ENCODE data around the gene KMO. TPM values are rescaled to one million over a fixed set of nuclear protein-coding genes. Genes with fewer than 3 reads are reported as not detected.

KMO gene
- total and polyA plus RNA-seq, 2 of the 13 experiments (the other 11 are each of a cell fraction or from before 2014, with no cell fraction given), result 0.01 TPM; not detected in 1

GRCh38 chr1:241631674-241632073 lies 99.5 kb downstream of the KMO start (continued):
- TF ChIP-seq ZBTB40 (IDR thresholded peaks at IDR 0.05), result no peak
- no peak for TF ChIP-seq ZBTB40 (CRISPR knock-in tag; IDR thresholded peaks at IDR 0.05)

DNA sequence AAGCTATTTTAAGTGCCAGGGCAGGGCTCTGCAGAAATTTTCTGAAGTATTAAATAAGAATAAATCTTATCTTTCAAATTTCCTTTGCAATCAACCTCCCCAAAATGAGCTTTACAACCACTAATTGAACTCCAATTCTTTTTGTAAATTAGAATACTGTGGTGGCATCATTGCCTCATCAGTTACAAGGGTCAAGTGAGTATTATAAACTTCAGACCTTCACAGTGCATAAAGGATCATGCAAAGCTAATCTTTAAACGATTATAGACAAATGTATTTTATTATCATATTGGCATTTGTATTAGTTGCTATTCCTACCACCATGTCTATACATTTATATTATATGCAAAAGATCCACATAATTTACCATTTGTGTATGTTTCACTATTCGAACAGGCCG lies 100.8 kb downstream of the KMO start:
- H3K79me2 ChIP-seq (ENCODE audit: insufficient read depth, low read length), result peaks cover 10% of the 10 kb centered on the region
- no TSS peak for BruUV-seq (replicated peaks)
- TF ChIP-seq NR1H2 (CRISPR knock-in tag; IDR thresholded peaks at IDR 0.05; ENCODE audit: borderline replicate concordance, low read depth) (no peak), BORCS8-MEF2B (CRISPR knock-in tag; IDR thresholded peaks at IDR 0.05) (no peak), SPEN (CRISPR knock-in tag; IDR thresholded peaks at IDR 0.05; ENCODE audit: low read depth) (no peak), ZMYM2 (CRISPR knock-in tag; IDR thresholded peaks at IDR 0.05) (no peak), ZNF292 (CRISPR knock-in tag; IDR thresholded peaks at IDR 0.05; ENCODE audit: borderline replicate concordance, low read depth) (no peak), NFATC3 (CRISPR knock-in tag; IDR thresholded peaks at IDR 0.05) (no peak)
- TF ChIP-seq, protein P1, sequence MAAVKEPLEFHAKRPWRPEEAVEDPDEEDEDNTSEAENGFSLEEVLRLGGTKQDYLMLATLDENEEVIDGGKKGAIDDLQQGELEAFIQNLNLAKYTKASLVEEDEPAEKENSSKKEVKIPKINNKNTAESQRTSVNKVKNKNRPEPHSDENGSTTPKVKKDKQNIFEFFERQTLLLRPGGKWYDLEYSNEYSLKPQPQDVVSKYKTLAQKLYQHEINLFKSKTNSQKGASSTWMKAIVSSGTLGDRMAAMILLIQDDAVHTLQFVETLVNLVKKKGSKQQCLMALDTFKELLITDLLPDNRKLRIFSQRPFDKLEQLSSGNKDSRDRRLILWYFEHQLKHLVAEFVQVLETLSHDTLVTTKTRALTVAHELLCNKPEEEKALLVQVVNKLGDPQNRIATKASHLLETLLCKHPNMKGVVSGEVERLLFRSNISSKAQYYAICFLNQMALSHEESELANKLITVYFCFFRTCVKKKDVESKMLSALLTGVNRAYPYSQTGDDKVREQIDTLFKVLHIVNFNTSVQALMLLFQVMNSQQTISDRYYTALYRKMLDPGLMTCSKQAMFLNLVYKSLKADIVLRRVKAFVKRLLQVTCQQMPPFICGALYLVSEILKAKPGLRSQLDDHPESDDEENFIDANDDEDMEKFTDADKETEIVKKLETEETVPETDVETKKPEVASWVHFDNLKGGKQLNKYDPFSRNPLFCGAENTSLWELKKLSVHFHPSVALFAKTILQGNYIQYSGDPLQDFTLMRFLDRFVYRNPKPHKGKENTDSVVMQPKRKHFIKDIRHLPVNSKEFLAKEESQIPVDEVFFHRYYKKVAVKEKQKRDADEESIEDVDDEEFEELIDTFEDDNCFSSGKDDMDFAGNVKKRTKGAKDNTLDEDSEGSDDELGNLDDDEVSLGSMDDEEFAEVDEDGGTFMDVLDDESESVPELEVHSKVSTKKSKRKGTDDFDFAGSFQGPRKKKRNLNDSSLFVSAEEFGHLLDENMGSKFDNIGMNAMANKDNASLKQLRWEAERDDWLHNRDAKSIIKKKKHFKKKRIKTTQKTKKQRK (IDR thresholded peaks at IDR 0.05; ENCODE audit: low read length), result no peak

More for the DNA sequence above, 100.8 kb downstream of the KMO start:
- Histone ChIP-seq H3K4me2 (ENCODE audit: low read depth, low read length) (no peak overlapping the region), H3K9ac (ENCODE audit: insufficient read depth, low read depth, low read length) (no peak overlapping the region), H4K20me1 (ENCODE audit: insufficient read depth, low read length) (peaks cover 6% of the 10 kb centered on the region; the same call in 1 of the 2 replicates), H3K36me3 (replicated peaks in 1 of 2; ENCODE audit: control insufficient read depth in 1 of 2, insufficient read depth in 2 of 2, low read length in 2 of 2) (peaks cover 2 to 18% of the 10 kb centered on the region in 2 experiments; a peak in 4 of 5 replicates), H2AFZ (ENCODE audit: low read length) (no peak overlapping the region), H3K4me1 (ENCODE audit: insufficient read depth, low read length) (peaks cover 31% of the 10 kb centered on the region), H3K27ac (ENCODE audit: extremely low read length, insufficient read depth, low read length) (no peak overlapping the region), H3K9me3 (ENCODE audit: low read length) (no peaks in the 10 kb centered on the region), H3K27me3 (ENCODE audit: control insufficient read depth in 1 of 2, insufficient read depth in 2 of 2, low read length in 2 of 2) (no peaks in the 10 kb centered on the region), H3K4me3 (replicated peaks in 1 of 3; ENCODE audit: insufficient read depth in 1 of 3, low read depth in 2 of 3, low read length in 3 of 3) (no peak overlapping the region)
- ATAC-seq, result no peak
- CTCF ChIA-PET (ENCODE audit: low intra/inter-chr PET ratio, low total read pairs), result no interaction called here
- no peak for DNase-seq (ENCODE audit: low spot score)
- FAIRE-seq, result no peak
- in situ Hi-C loops (cut with HindIII; ENCODE audit: extremely low pct_ligation_motif_present, low pct_unique_long_range_greater_than_20kb) (loop anchor here (10.0 kb wide), 1 partner anchor 108 kb away; no protein-coding TSS in a partner anchor), intact Hi-C loops (cut with micrococcal nuclease; ENCODE audit: unreplicated experiment) (no loop called here)
- WGBS (ENCODE audit: low lambda C conversion rate), result 89% methylated on average over 3 of the region's 3 CpGs
- POLR2A ChIA-PET, result interaction anchor here (1.3 kb wide), 1 partner anchor 8 kb away, joined by 3 read pairs; no protein-coding TSS in a partner anchor

All from HepG2 (cell line).